ENCODE data around the gene VEPH1. TPM values are rescaled to one million over a fixed set of nuclear protein-coding genes. Genes with fewer than 3 reads are reported as not detected.

The VEPH1 gene
- total RNA-seq, 2 donors from 2014 or later = 0.21 TPM; not detected in 1

GRCh38 chr3:157347577-157348303, 155.5 kb downstream of the VEPH1 start:
- no peak for DNase-seq (ENCODE audit: low spot score)
- H3K4me3 ChIP-seq = no peak overlapping the region
- H3K27me3 ChIP-seq (replicated peaks; ENCODE audit: insufficient read depth) = no peaks in the 10 kb centered on the region
- no peaks in the 10 kb centered on the region for H3K4me1 ChIP-seq (ENCODE audit: control insufficient read depth in 1 of 2, low read depth in 2 of 2)
- no peak for TF ChIP-seq CTCF (IDR thresholded peaks at IDR 0.05)
- no peak overlapping the region for H3K27ac ChIP-seq
- H3K9me3 ChIP-seq = no peaks in the 10 kb centered on the region
- ATAC-seq (ENCODE audit: insufficient number of reproducible peaks, low FRiP score, low read depth) = no peak
- no peaks in the 10 kb centered on the region for H3K36me3 ChIP-seq

GRCh38 chr3:157336252-157337009, 166.8 kb downstream of the VEPH1 start:
- TF ChIP-seq CTCF (IDR thresholded peaks at IDR 0.05) = no peak
- Histone ChIP-seq H3K4me1 (ENCODE audit: control insufficient read depth in 1 of 2, low read depth in 2 of 2) (no peaks in the 10 kb centered on the region), H3K9me3 (no peaks in the 10 kb centered on the region), H3K27me3 (replicated peaks; ENCODE audit: insufficient read depth) (no peaks in the 10 kb centered on the region), H3K4me3 (no peak overlapping the region), H3K36me3 (no peaks in the 10 kb centered on the region), H3K27ac (no peak overlapping the region)
- no peak for ATAC-seq (ENCODE audit: insufficient number of reproducible peaks, low FRiP score, low read depth)
- DNase-seq (ENCODE audit: low spot score) = no peak

GRCh38 chr3:157335233-157336076, 167.8 kb downstream of the VEPH1 start:
- Histone ChIP-seq H3K4me3 (no peak overlapping the region), H3K36me3 (no peaks in the 10 kb centered on the region), H3K4me1 (ENCODE audit: control insufficient read depth in 1 of 2, low read depth in 2 of 2) (no peaks in the 10 kb centered on the region), H3K27ac (no peak overlapping the region), H3K9me3 (no peaks in the 10 kb centered on the region), H3K27me3 (replicated peaks; ENCODE audit: insufficient read depth) (no peaks in the 10 kb centered on the region)
- DNase-seq (ENCODE audit: low spot score) (no peak), ATAC-seq (ENCODE audit: insufficient number of reproducible peaks, low FRiP score, low read depth) (no peak)
- TF ChIP-seq CTCF (IDR thresholded peaks at IDR 0.05) = no peak

GRCh38 chr3:157333551-157333991, 169.6 kb downstream of the VEPH1 start:
- no peaks in the 10 kb centered on the region for H3K9me3 ChIP-seq
- no peak overlapping the region for H3K4me3 ChIP-seq
- H3K36me3 ChIP-seq = no peaks in the 10 kb centered on the region
- no peaks in the 10 kb centered on the region for H3K27me3 ChIP-seq (replicated peaks; ENCODE audit: insufficient read depth)
- H3K4me1 ChIP-seq (ENCODE audit: control insufficient read depth in 1 of 2, low read depth in 2 of 2) = no peaks in the 10 kb centered on the region
- TF ChIP-seq CTCF (IDR thresholded peaks at IDR 0.05) = no peak
- no peak for DNase-seq (ENCODE audit: low spot score)
- no peak overlapping the region for H3K27ac ChIP-seq
- no peak for ATAC-seq (ENCODE audit: insufficient number of reproducible peaks, low FRiP score, low read depth)

- Histone ChIP-seq H3K27me3 (replicated peaks; ENCODE audit: insufficient read depth) (no peaks in the 10 kb centered on the region), H3K9me3 (no peaks in the 10 kb centered on the region), H3K36me3 (no peaks in the 10 kb centered on the region), H3K4me3 (no peak overlapping the region), H3K27ac (no peak overlapping the region), H3K4me1 (ENCODE audit: control insufficient read depth in 1 of 2, low read depth in 2 of 2) (no peaks in the 10 kb centered on the region)
- no peak for TF ChIP-seq CTCF (IDR thresholded peaks at IDR 0.05)
- ATAC-seq (ENCODE audit: insufficient number of reproducible peaks, low FRiP score, low read depth) (no peak), DNase-seq (ENCODE audit: low spot score) (no peak)
These were observed 173.0 kb downstream of the VEPH1 start for GRCh38 chr3:157330206-157330605.
